Measurements from ENCODE around the gene KBTBD8.

KBTBD8 gene

GRCh38 chr3:67000009-67000408 is 1.9 kb downstream of the KBTBD8 start:
- Histone ChIP-seq H3K9me3 (no peaks in the 10 kb centered on the region), H3K4me1 (no peaks in the 10 kb centered on the region), H3K36me3 (peaks cover 8% of the 10 kb centered on the region), H3K4me3 (ENCODE audit: low read depth, low read length) (no peak overlapping the region), H3K27me3 (peaks cover 3% of the 10 kb centered on the region; the same call in 1 of the 2 replicates)
- no peak for DNase-seq
- TF ChIP-seq CTCF (IDR thresholded peaks at IDR 0.05; ENCODE audit: low read depth, low read length): no peak

GRCh38 chr3:67001086-67001861 is 3.2 kb downstream of the KBTBD8 start:
- TF ChIP-seq CTCF (IDR thresholded peaks at IDR 0.05; ENCODE audit: low read depth, low read length): no peak
- Histone ChIP-seq H3K27me3 (peaks cover 3% of the 10 kb centered on the region; the same call in 1 of the 2 replicates), H3K9me3 (no peaks in the 10 kb centered on the region), H3K4me3 (ENCODE audit: low read depth, low read length) (no peak overlapping the region), H3K36me3 (peaks cover 8% of the 10 kb centered on the region), H3K4me1 (no peaks in the 10 kb centered on the region)
- no peak for DNase-seq

- no peak for TF ChIP-seq CTCF (IDR thresholded peaks at IDR 0.05; ENCODE audit: low read depth, low read length)
- no peak overlapping the region for H3K4me3 ChIP-seq (ENCODE audit: low read depth, low read length)
- peaks cover 13% of the 10 kb centered on the region for H3K36me3 ChIP-seq
- no peak for DNase-seq
- H3K27me3 ChIP-seq: no peaks in the 10 kb centered on the region
- no peaks in the 10 kb centered on the region for H3K4me1 ChIP-seq
- H3K9me3 ChIP-seq: no peaks in the 10 kb centered on the region
Measured at GRCh38 chr3:67005974-67006373, 7.9 kb downstream of the KBTBD8 start.

GRCh38 chr3:67006460-67006859 is 8.4 kb downstream of the KBTBD8 start:
- Histone ChIP-seq H3K9me3 (no peaks in the 10 kb centered on the region), H3K36me3 (peaks cover 13% of the 10 kb centered on the region), H3K27me3 (no peaks in the 10 kb centered on the region), H3K4me1 (no peaks in the 10 kb centered on the region), H3K4me3 (ENCODE audit: low read depth, low read length) (no peak overlapping the region)
- DNase-seq: no peak
- no peak for TF ChIP-seq CTCF (IDR thresholded peaks at IDR 0.05; ENCODE audit: low read depth, low read length)

- no peaks in the 10 kb centered on the region for H3K9me3 ChIP-seq
- H3K27me3 ChIP-seq: no peaks in the 10 kb centered on the region
- no peak for DNase-seq
- no peak overlapping the region for H3K4me3 ChIP-seq (ENCODE audit: low read depth, low read length)
- no peak for TF ChIP-seq CTCF (IDR thresholded peaks at IDR 0.05; ENCODE audit: low read depth, low read length)
- H3K36me3 ChIP-seq: peaks cover 13% of the 10 kb centered on the region
- no peaks in the 10 kb centered on the region for H3K4me1 ChIP-seq
Measured at GRCh38 chr3:67008388-67008787, 10.3 kb downstream of the KBTBD8 start.

- Histone ChIP-seq H3K36me3 (peaks cover 4% of the 10 kb centered on the region; the same call in 1 of the 2 replicates), H3K4me3 (ENCODE audit: low read depth, low read length) (no peak overlapping the region), H3K27me3 (no peaks in the 10 kb centered on the region), H3K4me1 (no peaks in the 10 kb centered on the region), H3K9me3 (no peaks in the 10 kb centered on the region)
- DNase-seq: no peak
- no peak for TF ChIP-seq CTCF (IDR thresholded peaks at IDR 0.05; ENCODE audit: low read depth, low read length)
Measured at GRCh38 chr3:67009716-67010115, 11.6 kb downstream of the KBTBD8 start.
